GM12874 (cell line): ENCODE results near the gene CMPK2.

Source experiments
- CTCF ChIP-seq: IDR thresholded peaks from 2 replicates; pipeline ENCODE4 v1.5.1; 2011; ENCODE audit warnings: low read depth, mild to moderate bottlenecking, control low read depth, low read length, moderate library complexity; ENCODE audit not compliant: insufficient read depth

CMPK2 gene

GRCh38 chr2:6800553-6800952, 65.2 kb downstream of the CMPK2 start:
- TF ChIP-seq CTCF: no peak
